ENCODE results near the gene BARHL2. TPM values are rescaled to one million over a fixed set of nuclear protein-coding genes. Genes with fewer than 3 reads are reported as not detected.
A peak's percentile ranks its signal among the peaks of the same experiment; 100 is the strongest.

BARHL2 gene
- total and polyA plus RNA-seq, 7 donors = not detected

- Histone ChIP-seq H3K4me1 (peaks cover 0 to 57% (median 50%) of the 10 kb centered on the region in 4 donors), H3K4me3 (peak overlapping the region in 3 of 4 donors; percentile 17 to 30 (median 19)), H3K27ac (no peak overlapping the region), H3K36me3 (no peaks in the 10 kb centered on the region), H3K27me3 (peaks cover 80 to 100% (median 99%) of the 10 kb centered on the region in 3 donors), H3K9me3 (no peaks in the 10 kb centered on the region)
- no peak for DNase-seq
- intact Hi-C loops (cut with DNase I) = loop anchor here (10.0 kb wide), 2 partner anchors 302 to 442 kb away; partner anchors contain the start of gene ZNF644
- no peak for TF ChIP-seq EP300 (IDR thresholded peaks at IDR 0.05)
- no peak for TF ChIP-seq POLR2AphosphoS5 (IDR thresholded peaks at IDR 0.05)
- TF ChIP-seq POLR2A (IDR thresholded peaks at IDR 0.05) = no peak
- no peak for TF ChIP-seq CTCF (IDR thresholded peaks at IDR 0.05)
- 20 to 29% methylated on average over 12 of the region's 12 CpGs for WGBS, 2 donors
Observed at GRCh38 chr1:90722874-90723589, 5.9 kb upstream of the BARHL2 start.

- Histone ChIP-seq H3K36me3 (no peaks in the 10 kb centered on the region), H3K9me3 (no peaks in the 10 kb centered on the region), H3K27ac (no peak overlapping the region), H3K27me3 (peaks cover 82 to 100% (median 99%) of the 10 kb centered on the region in 3 donors), H3K4me3 (no peak overlapping the region), H3K4me1 (peaks cover 0 to 65% (median 57%) of the 10 kb centered on the region in 4 donors)
- no peak for DNase-seq
- WGBS, 2 donors = 6 to 7% methylated on average over 15 of the region's 15 CpGs
- intact Hi-C loops (cut with DNase I) = loop anchor here (2.0 to 10.0 kb wide), 3 partner anchors 243 to 443 kb away; partner anchors contain the start of gene ZNF644
- TF ChIP-seq POLR2A (IDR thresholded peaks at IDR 0.05) (no peak), POLR2AphosphoS5 (IDR thresholded peaks at IDR 0.05) (peak in 1 of 4 donors; percentile 22), CTCF (IDR thresholded peaks at IDR 0.05) (peak in 3 of 4 experiments; percentile 25 to 52 (median 26)), EP300 (IDR thresholded peaks at IDR 0.05) (no peak)
Observed at GRCh38 chr1:90721210-90722194, 4.4 kb upstream of the BARHL2 start.

- 10 to 21% methylated on average over 14 of the region's 14 CpGs for WGBS, 2 donors
- Histone ChIP-seq H3K36me3 (no peaks in the 10 kb centered on the region), H3K27ac (no peak overlapping the region), H3K4me1 (peaks cover 0 to 56% (median 46%) of the 10 kb centered on the region in 4 donors), H3K27me3 (peaks cover 77 to 100% (median 99%) of the 10 kb centered on the region in 3 donors), H3K4me3 (no peak overlapping the region), H3K9me3 (no peaks in the 10 kb centered on the region)
- intact Hi-C loops (cut with DNase I) = loop anchor here (2.0 to 10.0 kb wide), 3 partner anchors 245 to 445 kb away; partner anchors contain the start of gene ZNF644
- DNase-seq = no peak
- TF ChIP-seq CTCF (IDR thresholded peaks at IDR 0.05) = no peak
- no peak for TF ChIP-seq EP300 (IDR thresholded peaks at IDR 0.05)
- no peak for TF ChIP-seq POLR2AphosphoS5 (IDR thresholded peaks at IDR 0.05)
- no peak for TF ChIP-seq POLR2A (IDR thresholded peaks at IDR 0.05)
Observed at GRCh38 chr1:90720145-90720636, 3.1 kb upstream of the BARHL2 start.

- intact Hi-C loops (cut with DNase I) = loop anchor here (2.0 to 10.0 kb wide), 3 partner anchors 245 to 445 kb away; partner anchors contain the start of gene ZNF644
- Histone ChIP-seq H3K27ac (no peak overlapping the region), H3K4me3 (no peak overlapping the region), H3K4me1 (peaks cover 0 to 49% (median 40%) of the 10 kb centered on the region in 4 donors), H3K36me3 (no peaks in the 10 kb centered on the region), H3K9me3 (no peaks in the 10 kb centered on the region), H3K27me3 (peaks cover 77 to 100% (median 97%) of the 10 kb centered on the region in 3 donors)
- WGBS, 2 donors = 8 to 12% methylated on average over 55 of the region's 55 CpGs
- TF ChIP-seq EP300 (IDR thresholded peaks at IDR 0.05) = no peak
- no peak for DNase-seq
Observed at GRCh38 chr1:90719330-90720144, 2.4 kb upstream of the BARHL2 start.
